ENCODE results near the gene FPGS. TPM values are rescaled to one million over a fixed set of nuclear protein-coding genes. Genes with fewer than 3 reads are reported as not detected.

The FPGS gene, protein sequence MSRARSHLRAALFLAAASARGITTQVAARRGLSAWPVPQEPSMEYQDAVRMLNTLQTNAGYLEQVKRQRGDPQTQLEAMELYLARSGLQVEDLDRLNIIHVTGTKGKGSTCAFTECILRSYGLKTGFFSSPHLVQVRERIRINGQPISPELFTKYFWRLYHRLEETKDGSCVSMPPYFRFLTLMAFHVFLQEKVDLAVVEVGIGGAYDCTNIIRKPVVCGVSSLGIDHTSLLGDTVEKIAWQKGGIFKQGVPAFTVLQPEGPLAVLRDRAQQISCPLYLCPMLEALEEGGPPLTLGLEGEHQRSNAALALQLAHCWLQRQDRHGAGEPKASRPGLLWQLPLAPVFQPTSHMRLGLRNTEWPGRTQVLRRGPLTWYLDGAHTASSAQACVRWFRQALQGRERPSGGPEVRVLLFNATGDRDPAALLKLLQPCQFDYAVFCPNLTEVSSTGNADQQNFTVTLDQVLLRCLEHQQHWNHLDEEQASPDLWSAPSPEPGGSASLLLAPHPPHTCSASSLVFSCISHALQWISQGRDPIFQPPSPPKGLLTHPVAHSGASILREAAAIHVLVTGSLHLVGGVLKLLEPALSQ
- 58.7 and 65.1 TPM in 2 replicates for total RNA-seq
- long read RNA-seq, partial matches to known transcripts: 1 of 15 reads
- long read RNA-seq, other reads (novel, unspliced or antisense): 8 of 15 reads

DNA sequence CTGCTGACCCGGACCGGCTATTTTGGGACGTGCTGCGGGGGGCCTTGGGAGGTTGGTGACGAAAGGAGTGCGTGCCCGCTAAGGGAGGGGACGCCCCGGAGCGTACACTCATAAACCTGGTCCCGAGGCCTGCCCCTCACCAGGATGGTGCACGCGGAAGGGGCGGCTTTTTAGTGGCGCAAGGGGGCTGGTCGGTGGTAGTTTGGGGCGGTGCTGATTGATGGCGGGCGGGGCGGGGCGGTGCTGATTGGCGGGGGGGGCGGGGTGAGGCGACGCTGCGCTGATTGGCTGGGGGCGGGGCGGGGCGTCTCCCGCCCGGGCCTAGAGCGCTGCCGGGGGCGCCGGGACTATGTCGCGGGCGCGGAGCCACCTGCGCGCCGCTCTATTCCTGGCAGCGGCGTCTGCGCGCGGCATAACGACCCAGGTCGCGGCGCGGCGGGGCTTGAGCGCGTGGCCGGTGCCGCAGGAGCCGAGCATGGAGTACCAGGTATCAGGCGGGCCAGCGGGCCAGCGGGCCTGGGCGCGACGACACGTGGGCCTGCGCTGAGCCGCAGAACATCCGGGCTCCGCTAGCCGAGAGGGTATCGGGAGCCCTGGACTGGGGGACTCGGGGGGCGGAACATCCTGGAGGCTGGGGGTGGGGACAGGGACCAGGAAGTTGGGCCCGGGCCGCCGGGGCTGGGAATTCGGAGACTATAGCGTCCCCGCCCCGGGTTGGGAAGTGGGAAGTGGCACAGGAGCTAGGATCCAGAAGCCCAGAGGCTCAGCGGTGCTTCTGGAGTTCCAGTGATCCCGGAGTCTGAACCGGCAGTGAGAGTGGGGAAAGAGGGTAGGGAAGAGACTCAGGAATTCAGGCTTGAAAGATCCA, at the start of gene FPGS:
Gene FPGS, plus strand, starts transcription at position 307 of the 868 bp plus-strand sequence. Its CDS starts 43 bp downstream, at position 350.
- H3K4me3 Mint-ChIP-seq (ENCODE audit: unreplicated experiment): peak within 1 kb of the TSS; percentile 93
- H3K4me1 Mint-ChIP-seq (ENCODE audit: unreplicated experiment): peaks cover 28% of the 10 kb centered on the region
- TF ChIP-seq, protein P1, sequence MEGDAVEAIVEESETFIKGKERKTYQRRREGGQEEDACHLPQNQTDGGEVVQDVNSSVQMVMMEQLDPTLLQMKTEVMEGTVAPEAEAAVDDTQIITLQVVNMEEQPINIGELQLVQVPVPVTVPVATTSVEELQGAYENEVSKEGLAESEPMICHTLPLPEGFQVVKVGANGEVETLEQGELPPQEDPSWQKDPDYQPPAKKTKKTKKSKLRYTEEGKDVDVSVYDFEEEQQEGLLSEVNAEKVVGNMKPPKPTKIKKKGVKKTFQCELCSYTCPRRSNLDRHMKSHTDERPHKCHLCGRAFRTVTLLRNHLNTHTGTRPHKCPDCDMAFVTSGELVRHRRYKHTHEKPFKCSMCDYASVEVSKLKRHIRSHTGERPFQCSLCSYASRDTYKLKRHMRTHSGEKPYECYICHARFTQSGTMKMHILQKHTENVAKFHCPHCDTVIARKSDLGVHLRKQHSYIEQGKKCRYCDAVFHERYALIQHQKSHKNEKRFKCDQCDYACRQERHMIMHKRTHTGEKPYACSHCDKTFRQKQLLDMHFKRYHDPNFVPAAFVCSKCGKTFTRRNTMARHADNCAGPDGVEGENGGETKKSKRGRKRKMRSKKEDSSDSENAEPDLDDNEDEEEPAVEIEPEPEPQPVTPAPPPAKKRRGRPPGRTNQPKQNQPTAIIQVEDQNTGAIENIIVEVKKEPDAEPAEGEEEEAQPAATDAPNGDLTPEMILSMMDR (IDR thresholded peaks at IDR 0.05): no peak
- DNase-seq (ENCODE audit: extremely low spot score, unreplicated experiment): peak; percentile 93
- H3K27ac Mint-ChIP-seq (ENCODE audit: unreplicated experiment): peak within 1 kb of the TSS; percentile 96
- no peaks in the 10 kb centered on the region for H3K27me3 Mint-ChIP-seq (ENCODE audit: unreplicated experiment)
- H3K36me3 Mint-ChIP-seq (ENCODE audit: unreplicated experiment): peaks cover 9% of the 10 kb centered on the region
- no peaks in the 10 kb centered on the region for H3K9me3 Mint-ChIP-seq (ENCODE audit: unreplicated experiment)

DNA sequence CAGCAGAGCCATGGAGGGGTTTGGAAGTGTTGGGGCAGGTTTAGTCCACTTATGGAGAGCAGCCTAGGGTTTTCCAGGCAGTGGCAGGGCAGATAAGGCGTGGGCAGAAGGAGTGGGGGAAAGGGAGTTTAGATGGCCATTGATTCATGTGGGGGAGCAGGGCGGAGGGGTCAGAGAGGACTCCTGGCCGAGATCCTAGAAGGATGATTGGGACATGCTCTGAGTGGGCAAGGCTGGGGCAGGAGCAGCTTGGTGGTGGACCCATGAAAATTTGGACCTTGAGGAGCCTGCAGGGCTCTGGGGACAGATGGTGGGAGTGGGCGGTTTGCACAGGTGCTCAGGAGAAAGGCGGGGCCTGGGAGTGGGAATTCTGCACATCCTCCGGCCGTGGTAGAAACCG, 49.5 kb upstream of the FPGS start:
- peaks cover 1% of the 10 kb centered on the region for H3K4me1 Mint-ChIP-seq (ENCODE audit: unreplicated experiment)
- no peaks in the 10 kb centered on the region for H3K9me3 Mint-ChIP-seq (ENCODE audit: unreplicated experiment)
- H3K36me3 Mint-ChIP-seq (ENCODE audit: unreplicated experiment): peaks cover 16% of the 10 kb centered on the region
- no peak overlapping the region for H3K27ac Mint-ChIP-seq (ENCODE audit: unreplicated experiment)
- TF ChIP-seq, protein P1 (IDR thresholded peaks at IDR 0.05): no peak
- DNase-seq (ENCODE audit: extremely low spot score, unreplicated experiment): no peak
- no peaks in the 10 kb centered on the region for H3K27me3 Mint-ChIP-seq (ENCODE audit: unreplicated experiment)
- H3K4me3 Mint-ChIP-seq (ENCODE audit: unreplicated experiment): no peak overlapping the region

DNA sequence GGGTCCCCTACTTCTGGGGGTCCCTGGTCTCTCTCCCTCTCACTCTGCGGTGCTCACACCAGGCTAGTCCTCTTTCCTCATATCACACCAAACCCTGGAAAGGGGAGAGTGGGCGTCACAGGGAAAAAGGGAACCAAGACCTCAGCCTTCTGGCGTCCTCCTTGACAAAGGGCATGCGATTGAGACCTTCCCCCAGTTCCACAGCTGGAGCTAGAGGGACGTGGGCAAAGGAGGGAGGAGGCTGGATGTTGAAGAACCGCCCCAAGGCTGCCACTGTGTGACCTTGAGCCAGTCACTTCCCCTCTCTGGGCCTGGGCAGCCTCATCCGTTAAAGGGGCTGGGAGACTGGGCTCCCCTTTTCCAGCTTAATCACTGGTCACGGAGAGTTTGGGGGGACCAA, 49.1 kb upstream of the FPGS start:
- Mint-ChIP-seq H3K9me3 (ENCODE audit: unreplicated experiment) (no peaks in the 10 kb centered on the region), H3K27me3 (ENCODE audit: unreplicated experiment) (no peaks in the 10 kb centered on the region), H3K4me1 (ENCODE audit: unreplicated experiment) (peaks cover 6% of the 10 kb centered on the region), H3K27ac (ENCODE audit: unreplicated experiment) (no peak overlapping the region), H3K36me3 (ENCODE audit: unreplicated experiment) (peaks cover 18% of the 10 kb centered on the region), H3K4me3 (ENCODE audit: unreplicated experiment) (no peak overlapping the region)
- DNase-seq (ENCODE audit: extremely low spot score, unreplicated experiment): no peak
- TF ChIP-seq, protein P1 (IDR thresholded peaks at IDR 0.05): no peak

DNA sequence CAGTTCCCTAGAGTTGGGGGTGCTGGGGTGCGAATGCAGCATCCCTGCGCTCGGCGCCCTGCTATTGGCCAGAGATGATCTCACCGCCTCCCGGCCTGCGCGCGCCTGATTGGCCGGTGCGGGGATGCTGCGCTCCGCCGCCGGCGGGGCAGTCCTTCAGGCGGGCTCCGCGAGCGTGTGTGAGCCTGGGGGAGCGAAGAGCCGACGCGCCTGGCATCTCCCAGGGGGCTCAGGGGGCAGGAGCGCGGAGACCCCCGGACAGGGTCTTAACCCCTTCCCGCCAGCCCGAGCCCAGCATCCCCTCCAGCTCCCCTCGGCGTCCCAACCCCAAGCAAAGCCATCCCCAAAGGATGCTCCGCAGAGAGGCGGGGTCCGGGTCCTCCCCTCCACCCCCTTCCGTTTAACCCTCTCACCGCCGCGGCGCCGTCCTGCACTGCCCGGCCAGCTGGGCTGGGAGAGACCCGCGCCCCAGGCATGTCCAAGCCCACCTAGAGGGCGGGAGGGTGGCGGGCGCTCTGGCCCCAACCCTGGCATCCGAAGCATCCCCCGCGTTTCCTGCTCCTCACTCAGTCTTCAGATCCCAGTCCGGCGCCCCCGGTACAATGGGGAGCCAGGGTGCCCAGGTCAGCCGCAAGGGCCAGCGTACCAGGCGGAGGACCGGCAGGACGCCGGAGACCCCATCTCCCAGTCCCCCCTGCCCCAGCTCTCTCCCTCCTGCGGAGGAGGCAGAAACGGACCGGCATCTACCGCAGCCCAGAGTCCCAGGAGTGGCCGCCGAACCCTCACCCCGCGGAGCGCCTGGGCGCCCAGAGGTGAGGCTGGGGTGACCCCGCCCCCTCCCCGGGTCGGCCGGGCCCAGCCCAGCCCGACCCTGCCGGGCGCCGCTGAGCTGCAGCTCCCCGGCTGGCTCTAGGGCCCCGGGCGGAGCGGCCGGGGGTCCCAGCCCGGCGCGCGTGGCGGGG, 48.3 kb upstream of the FPGS start:
- H3K9me3 Mint-ChIP-seq (ENCODE audit: unreplicated experiment): no peaks in the 10 kb centered on the region
- DNase-seq (ENCODE audit: extremely low spot score, unreplicated experiment): no peak
- H3K27ac Mint-ChIP-seq (ENCODE audit: unreplicated experiment): no peak overlapping the region
- H3K4me1 Mint-ChIP-seq (ENCODE audit: unreplicated experiment): peaks cover 9% of the 10 kb centered on the region
- TF ChIP-seq, protein P1 (IDR thresholded peaks at IDR 0.05): no peak
- H3K27me3 Mint-ChIP-seq (ENCODE audit: unreplicated experiment): no peaks in the 10 kb centered on the region
- H3K36me3 Mint-ChIP-seq (ENCODE audit: unreplicated experiment): peaks cover 18% of the 10 kb centered on the region
- no peak overlapping the region for H3K4me3 Mint-ChIP-seq (ENCODE audit: unreplicated experiment)
